DND-41 (cell line): Measurements from ENCODE around the gene MCF2L.

ENCODE experiments used
- ATAC-seq: fragments of 200-7000 bp; cut with Tn5 transposase; 3 replicates; pipeline ENCODE4 v1.9.1; 2021; ENCODE audit warnings: low read depth; ENCODE audit not compliant: insufficient read depth
- DNase-seq: peaks from one replicate; pipeline ENCODE4 v3.0.0-alpha.2; 2020
- H2AFZ ChIP-seq: 2 replicates; pipeline ENCODE4 v1.6.0; 2012; ENCODE audit warnings: low read depth, low read length
- H3K27ac ChIP-seq: 2 replicates; pipeline ENCODE4 v1.5.1; 2012; ENCODE audit warnings: low read length, inconsistent platforms
- H3K27me3 ChIP-seq: fragments of 200-600 bp; sonication (generic); 2 replicates; pipeline ENCODE4 v1.6.0; 2012; ENCODE audit warnings: low read length, mild to moderate bottlenecking, inconsistent platforms; ENCODE audit not compliant: insufficient read depth, poor library complexity
- H3K36me3 ChIP-seq: 2 replicates; pipeline ENCODE4 v1.5.1; 2012; ENCODE audit warnings: low read length, inconsistent platforms; ENCODE audit not compliant: insufficient read depth
- H3K4me1 ChIP-seq: 2 replicates; pipeline ENCODE4 v1.5.1; 2012; ENCODE audit warnings: mild to moderate bottlenecking, low read length; ENCODE audit not compliant: insufficient read depth
- H3K4me2 ChIP-seq: 2 replicates; pipeline ENCODE4 v1.6.0; 2012; ENCODE audit warnings: mild to moderate bottlenecking, moderate library complexity, low read length, inconsistent platforms; ENCODE audit not compliant: insufficient read depth
- H3K4me3 ChIP-seq, 2 experiments: fragments of 200-600 bp in 1 of 2; shearing (Covaris generic) in 1 of 2; 2 replicates each; pipeline ENCODE4 v1.5.1; 2012 to 2016; ENCODE audit warnings: inconsistent platforms in 2 of 2, low read length in 2 of 2, mild to moderate bottlenecking in 2 of 2, low read depth in 1 of 2, moderate library complexity in 1 of 2
- H3K79me2 ChIP-seq: 2 replicates; pipeline ENCODE4 v1.6.0; 2012; ENCODE audit warnings: low read length, inconsistent platforms; ENCODE audit not compliant: insufficient read depth
- H3K9ac ChIP-seq: 2 replicates; pipeline ENCODE4 v1.6.0; 2012; ENCODE audit warnings: low read depth, mild to moderate bottlenecking, inconsistent platforms, low read length, moderate library complexity
- H3K9me3 ChIP-seq: 2 replicates; pipeline ENCODE4 v1.5.1; 2012; ENCODE audit warnings: low read length, moderate library complexity, mild to moderate bottlenecking, inconsistent platforms; ENCODE audit not compliant: insufficient read depth, severe bottlenecking
- H4K20me1 ChIP-seq: 2 replicates; pipeline ENCODE4 v1.6.0; 2012; ENCODE audit warnings: low read length; ENCODE audit not compliant: insufficient read depth
- EZH2 ChIP-seq: IDR thresholded peaks from 3 replicates; pipeline ENCODE4 v1.6.1; 2012; ENCODE audit warnings: borderline replicate concordance, low read depth, mild to moderate bottlenecking, moderate library complexity, low read length, inconsistent platforms; ENCODE audit not compliant: severe bottlenecking
- TF ChIP-seq, protein P1 (sequence below): IDR thresholded peaks from 2 replicates; pipeline ENCODE4 v1.5.1; 2012; ENCODE audit warnings: borderline replicate concordance, low read length, moderate library complexity, mild to moderate bottlenecking; ENCODE audit not compliant: poor library complexity, severe bottlenecking; ENCODE audit errors: extremely low read depth

MCF2L gene

GRCh38 chr13:113013303-113013702 lies 44.3 kb downstream of the MCF2L start:
- TF ChIP-seq EZH2 = no peak
- TF ChIP-seq, protein P1, sequence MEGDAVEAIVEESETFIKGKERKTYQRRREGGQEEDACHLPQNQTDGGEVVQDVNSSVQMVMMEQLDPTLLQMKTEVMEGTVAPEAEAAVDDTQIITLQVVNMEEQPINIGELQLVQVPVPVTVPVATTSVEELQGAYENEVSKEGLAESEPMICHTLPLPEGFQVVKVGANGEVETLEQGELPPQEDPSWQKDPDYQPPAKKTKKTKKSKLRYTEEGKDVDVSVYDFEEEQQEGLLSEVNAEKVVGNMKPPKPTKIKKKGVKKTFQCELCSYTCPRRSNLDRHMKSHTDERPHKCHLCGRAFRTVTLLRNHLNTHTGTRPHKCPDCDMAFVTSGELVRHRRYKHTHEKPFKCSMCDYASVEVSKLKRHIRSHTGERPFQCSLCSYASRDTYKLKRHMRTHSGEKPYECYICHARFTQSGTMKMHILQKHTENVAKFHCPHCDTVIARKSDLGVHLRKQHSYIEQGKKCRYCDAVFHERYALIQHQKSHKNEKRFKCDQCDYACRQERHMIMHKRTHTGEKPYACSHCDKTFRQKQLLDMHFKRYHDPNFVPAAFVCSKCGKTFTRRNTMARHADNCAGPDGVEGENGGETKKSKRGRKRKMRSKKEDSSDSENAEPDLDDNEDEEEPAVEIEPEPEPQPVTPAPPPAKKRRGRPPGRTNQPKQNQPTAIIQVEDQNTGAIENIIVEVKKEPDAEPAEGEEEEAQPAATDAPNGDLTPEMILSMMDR = no peak
- Histone ChIP-seq H3K79me2 (no peaks in the 10 kb centered on the region), H3K9ac (no peak overlapping the region), H3K36me3 (no peaks in the 10 kb centered on the region), H3K9me3 (no peaks in the 10 kb centered on the region), H4K20me1 (peaks cover 37% of the 10 kb centered on the region), H3K27ac (no peak overlapping the region), H3K4me2 (no peak overlapping the region), H3K27me3 (no peaks in the 10 kb centered on the region), H3K4me3 (no peak overlapping the region), H2AFZ (no peak overlapping the region), H3K4me1 (no peaks in the 10 kb centered on the region)
- DNase-seq = no peak
- ATAC-seq = no peak

GRCh38 chr13:113013878-113014751 lies 45.1 kb downstream of the MCF2L start:
- no peak for ATAC-seq
- H3K27ac ChIP-seq = no peak overlapping the region

DNA sequence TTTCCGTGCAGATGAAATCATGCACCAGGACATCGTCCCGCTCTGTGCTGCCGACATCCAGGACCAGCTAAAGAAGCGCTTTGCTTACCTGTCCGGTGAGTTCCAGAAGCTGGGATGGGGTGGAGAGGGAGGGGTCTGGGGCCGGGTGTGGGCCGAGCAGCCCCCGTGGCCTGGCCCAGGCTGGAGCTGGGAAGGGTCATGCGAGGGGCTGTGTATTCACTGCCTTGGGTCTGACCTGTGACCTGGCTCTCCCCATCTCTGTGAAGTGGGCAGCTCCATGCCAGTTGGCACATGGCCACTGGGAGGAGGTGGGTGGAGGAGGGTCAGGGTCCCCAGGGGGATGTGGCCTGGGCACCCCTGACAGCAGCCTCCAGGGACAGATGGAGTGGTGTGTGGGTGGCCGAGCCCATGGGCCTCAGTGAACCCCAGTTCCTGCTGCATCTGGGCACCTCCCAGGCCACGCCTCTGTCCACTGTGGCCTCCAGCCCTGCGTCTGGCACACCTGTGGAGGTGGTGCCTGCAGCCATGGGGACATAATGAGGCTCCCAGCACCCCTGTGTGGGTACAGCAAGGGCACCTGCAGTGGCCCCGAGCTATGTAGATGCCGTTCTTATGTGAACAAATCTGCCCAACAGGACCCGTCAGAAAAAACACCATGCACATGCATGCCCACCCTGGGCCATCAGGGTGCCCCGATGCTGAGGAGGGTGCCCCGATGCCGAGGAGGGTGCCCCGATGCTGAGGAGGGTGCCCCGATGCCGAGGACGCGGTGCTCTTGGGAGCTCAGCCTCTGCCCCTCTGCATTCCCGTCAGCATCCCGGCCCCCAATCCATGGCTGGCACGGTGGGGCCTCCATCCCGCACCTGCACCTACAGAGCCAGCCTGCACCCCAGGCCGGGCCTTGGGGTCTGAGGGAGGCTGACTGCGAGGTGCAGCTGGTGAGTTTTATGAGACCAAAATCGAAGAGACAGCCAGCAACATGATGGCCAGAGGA lies 46.0 kb downstream of the MCF2L start:
- no peak overlapping the region for H3K4me2 ChIP-seq
- H3K9ac ChIP-seq = no peak overlapping the region
- no peaks in the 10 kb centered on the region for H3K36me3 ChIP-seq
- no peak overlapping the region for H2AFZ ChIP-seq
- DNase-seq (no peak), ATAC-seq (no peak)
- no peak overlapping the region for H3K4me3 ChIP-seq
- no peaks in the 10 kb centered on the region for H3K4me1 ChIP-seq
- no peaks in the 10 kb centered on the region for H3K9me3 ChIP-seq
- no peaks in the 10 kb centered on the region for H3K27me3 ChIP-seq
- no peak overlapping the region for H3K27ac ChIP-seq
- TF ChIP-seq, protein P1 = no peak
- TF ChIP-seq EZH2 = no peak
- no peaks in the 10 kb centered on the region for H3K79me2 ChIP-seq
- H4K20me1 ChIP-seq = peaks cover 34% of the 10 kb centered on the region

More at GRCh38 chr13:113013878-113014751, 45.1 kb downstream of the MCF2L start:
- TF ChIP-seq, protein P1 = no peak
- TF ChIP-seq EZH2 = no peak
- no peak for DNase-seq
- Histone ChIP-seq H3K4me2 (no peak overlapping the region), H3K9me3 (no peaks in the 10 kb centered on the region), H3K4me3 (no peak overlapping the region), H4K20me1 (peaks cover 37% of the 10 kb centered on the region), H3K27me3 (no peaks in the 10 kb centered on the region), H3K9ac (no peak overlapping the region), H3K36me3 (no peaks in the 10 kb centered on the region), H3K4me1 (no peaks in the 10 kb centered on the region), H2AFZ (no peak overlapping the region), H3K79me2 (no peaks in the 10 kb centered on the region)
